ENCODE results near the gene RBM25.

DNA sequence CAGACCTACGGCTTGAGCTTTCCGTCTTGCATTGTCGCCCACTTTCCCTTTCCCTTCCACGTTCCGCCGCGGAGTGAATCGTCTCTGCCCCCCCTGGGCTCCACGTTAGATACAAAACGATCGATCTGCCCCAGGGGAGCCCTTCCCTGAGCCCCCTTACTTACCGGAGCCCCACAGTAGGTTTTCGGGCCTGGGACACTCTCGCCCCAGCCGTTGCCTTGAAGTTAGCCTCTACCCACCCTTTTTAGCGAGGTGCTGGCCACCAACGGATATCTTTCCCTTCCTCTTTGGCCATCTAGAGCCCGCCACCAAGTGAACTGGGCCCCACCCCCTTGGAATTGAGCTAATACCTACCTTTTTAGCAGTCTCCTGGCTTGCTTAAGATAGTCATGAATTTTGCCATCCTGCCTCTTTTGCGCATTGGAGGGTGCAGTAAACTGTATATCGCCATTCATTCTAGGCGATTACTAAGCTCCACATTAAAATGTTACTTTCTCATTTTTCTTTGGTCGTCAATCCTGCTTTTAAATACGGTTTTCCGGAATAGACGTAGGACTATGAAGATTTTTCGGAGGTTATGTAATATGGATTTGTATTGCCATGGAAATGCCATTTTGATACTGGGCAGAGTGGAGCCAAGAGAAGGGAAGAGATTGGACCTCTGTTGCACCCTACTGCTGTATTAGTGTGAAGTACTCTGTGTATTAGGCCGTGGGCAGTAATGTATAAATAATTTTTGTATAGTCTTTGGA lies 764 bp downstream of the RBM25 start:
- no peak for TF ChIP-seq CSDC2 (CRISPR knock-in tag; IDR thresholded peaks at IDR 0.05)
- TF ChIP-seq TOX (CRISPR knock-in tag; IDR thresholded peaks at IDR 0.05; ENCODE audit: borderline replicate concordance), result no peak
- TF ChIP-seq BACH2 (CRISPR knock-in tag; IDR thresholded peaks at IDR 0.05; ENCODE audit: borderline replicate concordance), result no peak
- no peak for TF ChIP-seq ZNF70 (CRISPR knock-in tag; IDR thresholded peaks at IDR 0.05)
- TF ChIP-seq PATZ1 (CRISPR knock-in tag; IDR thresholded peaks at IDR 0.05; ENCODE audit: borderline replicate concordance), result no peak
- TF ChIP-seq ARNTL (CRISPR knock-in tag; IDR thresholded peaks at IDR 0.05; ENCODE audit: borderline replicate concordance, low read depth), result no peak
- TF ChIP-seq, protein P1, sequence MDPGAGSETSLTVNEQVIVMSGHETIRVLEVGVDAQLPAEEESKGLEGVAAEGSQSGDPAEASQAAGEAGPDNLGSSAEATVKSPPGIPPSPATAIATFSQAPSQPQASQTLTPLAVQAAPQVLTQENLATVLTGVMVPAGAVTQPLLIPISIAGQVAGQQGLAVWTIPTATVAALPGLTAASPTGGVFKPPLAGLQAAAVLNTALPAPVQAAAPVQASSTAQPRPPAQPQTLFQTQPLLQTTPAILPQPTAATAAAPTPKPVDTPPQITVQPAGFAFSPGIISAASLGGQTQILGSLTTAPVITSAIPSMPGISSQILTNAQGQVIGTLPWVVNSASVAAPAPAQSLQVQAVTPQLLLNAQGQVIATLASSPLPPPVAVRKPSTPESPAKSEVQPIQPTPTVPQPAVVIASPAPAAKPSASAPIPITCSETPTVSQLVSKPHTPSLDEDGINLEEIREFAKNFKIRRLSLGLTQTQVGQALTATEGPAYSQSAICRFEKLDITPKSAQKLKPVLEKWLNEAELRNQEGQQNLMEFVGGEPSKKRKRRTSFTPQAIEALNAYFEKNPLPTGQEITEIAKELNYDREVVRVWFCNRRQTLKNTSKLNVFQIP (CRISPR knock-in tag; IDR thresholded peaks at IDR 0.05; ENCODE audit: borderline replicate concordance, low read depth), result no peak
- no peak for TF ChIP-seq ZFP30 (CRISPR knock-in tag; IDR thresholded peaks at IDR 0.05)
- TF ChIP-seq TCF4 (CRISPR knock-in tag; IDR thresholded peaks at IDR 0.05; ENCODE audit: borderline replicate concordance), result no peak
- TF ChIP-seq, protein P2, sequence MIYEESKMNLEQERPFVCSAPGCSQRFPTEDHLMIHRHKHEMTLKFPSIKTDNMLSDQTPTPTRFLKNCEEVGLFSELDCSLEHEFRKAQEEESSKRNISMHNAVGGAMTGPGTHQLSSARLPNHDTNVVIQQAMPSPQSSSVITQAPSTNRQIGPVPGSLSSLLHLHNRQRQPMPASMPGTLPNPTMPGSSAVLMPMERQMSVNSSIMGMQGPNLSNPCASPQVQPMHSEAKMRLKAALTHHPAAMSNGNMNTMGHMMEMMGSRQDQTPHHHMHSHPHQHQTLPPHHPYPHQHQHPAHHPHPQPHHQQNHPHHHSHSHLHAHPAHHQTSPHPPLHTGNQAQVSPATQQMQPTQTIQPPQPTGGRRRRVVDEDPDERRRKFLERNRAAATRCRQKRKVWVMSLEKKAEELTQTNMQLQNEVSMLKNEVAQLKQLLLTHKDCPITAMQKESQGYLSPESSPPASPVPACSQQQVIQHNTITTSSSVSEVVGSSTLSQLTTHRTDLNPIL (CRISPR knock-in tag; IDR thresholded peaks at IDR 0.05; ENCODE audit: low read depth), result no peak
- TF ChIP-seq GLIS3 (CRISPR knock-in tag; IDR thresholded peaks at IDR 0.05), result no peak
- no peak for TF ChIP-seq ESRRG (CRISPR knock-in tag; IDR thresholded peaks at IDR 0.05)
- TF ChIP-seq, protein P3, sequence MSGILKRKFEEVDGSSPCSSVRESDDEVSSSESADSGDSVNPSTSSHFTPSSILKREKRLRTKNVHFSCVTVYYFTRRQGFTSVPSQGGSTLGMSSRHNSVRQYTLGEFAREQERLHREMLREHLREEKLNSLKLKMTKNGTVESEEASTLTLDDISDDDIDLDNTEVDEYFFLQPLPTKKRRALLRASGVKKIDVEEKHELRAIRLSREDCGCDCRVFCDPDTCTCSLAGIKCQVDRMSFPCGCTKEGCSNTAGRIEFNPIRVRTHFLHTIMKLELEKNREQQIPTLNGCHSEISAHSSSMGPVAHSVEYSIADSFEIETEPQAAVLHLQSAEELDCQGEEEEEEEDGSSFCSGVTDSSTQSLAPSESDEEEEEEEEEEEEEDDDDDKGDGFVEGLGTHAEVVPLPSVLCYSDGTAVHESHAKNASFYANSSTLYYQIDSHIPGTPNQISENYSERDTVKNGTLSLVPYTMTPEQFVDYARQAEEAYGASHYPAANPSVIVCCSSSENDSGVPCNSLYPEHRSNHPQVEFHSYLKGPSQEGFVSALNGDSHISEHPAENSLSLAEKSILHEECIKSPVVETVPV (CRISPR knock-in tag; IDR thresholded peaks at IDR 0.05), result no peak
- no peak for TF ChIP-seq TSHZ2 (CRISPR knock-in tag; IDR thresholded peaks at IDR 0.05)

Data from SK-N-SH treated with all-trans-retinoic acid at 6 μM for 48 hours (cell line).